Measurements from ENCODE around the gene COMT.

COMT gene

GRCh38 chr22:19958083-19959042 lies 16.8 kb downstream of the COMT start:
- DNase-seq (ENCODE audit: low read depth): no peak

- DNase-seq (ENCODE audit: low read depth): no peak
These were observed 17.5 kb downstream of the COMT start for GRCh38 chr22:19959043-19959586.

- no peak for DNase-seq (ENCODE audit: low read depth)
These were observed 18.3 kb downstream of the COMT start for GRCh38 chr22:19959587-19960490.

GRCh38 chr22:19960491-19961200 lies 19.1 kb downstream of the COMT start:
- no peak for DNase-seq (ENCODE audit: low read depth)

- no peak for DNase-seq (ENCODE audit: low read depth)
These were observed 19.6 kb downstream of the COMT start for GRCh38 chr22:19961201-19961580.

- no peak for DNase-seq (ENCODE audit: low read depth)
These were observed 20.3 kb downstream of the COMT start for GRCh38 chr22:19961868-19962245.

GRCh38 chr22:19962246-19962908 lies 20.8 kb downstream of the COMT start:
- no peak for DNase-seq (ENCODE audit: low read depth)

GRCh38 chr22:19962909-19963806 lies 21.6 kb downstream of the COMT start:
- no peak for DNase-seq (ENCODE audit: low read depth)

GRCh38 chr22:19963863-19964642 lies 22.5 kb downstream of the COMT start:
- no peak for DNase-seq (ENCODE audit: low read depth)

- no peak for DNase-seq (ENCODE audit: low read depth)
These were observed 23.3 kb downstream of the COMT start for GRCh38 chr22:19964701-19965386.

- DNase-seq (ENCODE audit: low read depth): no peak
These were observed 24.5 kb downstream of the COMT start for GRCh38 chr22:19965771-19966709.

- DNase-seq (ENCODE audit: low read depth): no peak
These were observed 25.6 kb downstream of the COMT start for GRCh38 chr22:19966908-19967750.

GRCh38 chr22:19967850-19968449 lies 26.4 kb downstream of the COMT start:
- no peak for DNase-seq (ENCODE audit: low read depth)

GRCh38 chr22:19968450-19968891 lies 26.9 kb downstream of the COMT start:
- no peak for DNase-seq (ENCODE audit: low read depth)

GRCh38 chr22:19969141-19969928 lies 27.8 kb downstream of the COMT start:
- DNase-seq (ENCODE audit: low read depth): no peak
